K562 (cell line): ENCODE data around the gene GNG14. TPM values are rescaled to one million over a fixed set of nuclear protein-coding genes. Genes with fewer than 3 reads are reported as not detected.

Experiments used
- ATF7 ChIP-seq: fragments of 450-650 bp; IDR thresholded peaks from 2 replicates; pipeline ENCODE4 v1.7.1; 2014; ENCODE audit warnings: mild to moderate bottlenecking, moderate library complexity
- CXXC5 ChIP-seq: fragments of 250-450 bp; sonication (Bioruptor Pico); IDR thresholded peaks from 2 replicates; pipeline ENCODE4 v1.8.0; 2022; ENCODE audit warnings: inconsistent platforms, mild to moderate bottlenecking, moderate library complexity
- HDAC1 ChIP-seq, 2 experiments: fragments of 450-650 bp; IDR thresholded peaks; 2 replicates each; pipeline ENCODE4 v1.6.1; 2016 to 2017; ENCODE audit warnings: inconsistent platforms in 1 of 2, mild to moderate bottlenecking in 1 of 2, moderate library complexity in 1 of 2
- HDAC6 ChIP-seq: IDR thresholded peaks from 2 replicates; pipeline ENCODE4 v1.6.1; 2012; ENCODE audit warnings: low read depth, mild to moderate bottlenecking, control low read depth, inconsistent platforms, low read length, moderate library complexity
- KAT8 ChIP-seq: fragments of 450-650 bp; IDR thresholded peaks from 2 replicates; pipeline ENCODE4 v1.6.1; 2016; ENCODE audit warnings: low read depth, mild to moderate bottlenecking
- MEF2D ChIP-seq: conservative IDR thresholded peaks from 2 replicates; pipeline ENCODE4 v1.6.1; 2016; ENCODE audit warnings: low read depth, missing genetic modification characterization, missing compliant biosample characterization
- NELFE ChIP-seq: IDR thresholded peaks from 2 replicates; pipeline ENCODE4 v1.6.1; 2011; ENCODE audit warnings: mild to moderate bottlenecking; ENCODE audit not compliant: insufficient read depth, insufficient read length
- PHB2 ChIP-seq: fragments of 450-650 bp; IDR thresholded peaks from 2 replicates; pipeline ENCODE4 v1.6.1; 2017; ENCODE audit warnings: low read depth
- RBM25 ChIP-seq: fragments of 200-400 bp; formaldehyde crosslinking; IDR thresholded peaks from 2 replicates; pipeline ENCODE4 v1.6.1; 2018; ENCODE audit warnings: low read length, low read depth, moderate library complexity; ENCODE audit not compliant: severe bottlenecking
- SNIP1 ChIP-seq: fragments of 450-650 bp; IDR thresholded peaks from 2 replicates; pipeline ENCODE4 v1.7.1; 2017; ENCODE audit warnings: low read depth, mild to moderate bottlenecking
- TAF1 ChIP-seq: IDR thresholded peaks from 2 replicates; pipeline ENCODE4 v1.6.1; 2011; ENCODE audit warnings: mild to moderate bottlenecking, low read length, moderate library complexity; ENCODE audit not compliant: insufficient read depth, control insufficient read depth, severe bottlenecking; ENCODE audit errors: extremely low read depth
- U2AF1 ChIP-seq: fragments of 200-400 bp; formaldehyde crosslinking; optimal IDR thresholded peaks from 2 replicates; pipeline ENCODE3; 2017; ENCODE audit warnings: mild to moderate bottlenecking, low read depth, low read length, moderate library complexity
- YY1 ChIP-seq, 3 experiments: IDR thresholded peaks; 2 replicates each; pipeline ENCODE4 v1.6.1; 2011; ENCODE audit warnings: low read length in 2 of 3, mild to moderate bottlenecking in 2 of 3, moderate library complexity in 2 of 3, borderline replicate concordance in 1 of 3, control low read depth in 1 of 3, low read depth in 1 of 3; ENCODE audit not compliant: insufficient read depth in 3 of 3, insufficient replicate concordance in 2 of 3, control insufficient read depth in 1 of 3, insufficient read length in 1 of 3; ENCODE audit errors: extremely low read depth in 1 of 3
- ZFP36 ChIP-seq: fragments of 150-350 bp; IDR thresholded peaks from 2 replicates; pipeline ENCODE4 v1.6.1; 2018; ENCODE audit warnings: low read length, low read depth; ENCODE audit not compliant: partially characterized antibody
- ZNF165 ChIP-seq: fragments of 250-450 bp; sonication (Bioruptor Pico); IDR thresholded peaks from 2 replicates; pipeline ENCODE4 v1.4.0; 2020; ENCODE audit warnings: borderline replicate concordance
- ZNF263 ChIP-seq: sonication (generic); formaldehyde crosslinking; IDR thresholded peaks from 2 replicates; pipeline ENCODE4 v1.8.0; 2022; ENCODE audit warnings: mild to moderate bottlenecking, missing genetic modification reagents, borderline replicate concordance
- ZNF444 ChIP-seq: fragments of 250-450 bp; sonication (Bioruptor Pico); IDR thresholded peaks from 2 replicates; pipeline ENCODE4 v1.4.0; 2020; ENCODE audit warnings: mild to moderate bottlenecking, moderate library complexity
- polyA plus RNA-seq, 8 experiments: library from polyadenylated mRNA; depleted of rRNA in 4 of 8; stranded (reverse) in 5 of 8; unstranded in 3 of 8; fragments of >200 nt; fragmentation: Nextera tagmentation in 2 of 8; fragmentation: Illumina TruSeq in 1 of 8; extraction: Ambion mirVana in 2 of 8; extraction: Trizol in 1 of 8; gene quantifications; 2 replicates each; pipeline versions ENCODE4 v1.2.1 to v1.2.3, GENCODE V29; 2011 to 2014; ENCODE audit warnings: inconsistent platforms in 1 of 8, missing spikeins in 1 of 8
- total RNA-seq, 7 experiments: library from RNA; depleted of rRNA in 6 of 7; stranded (reverse); fragments of >200 nt in 6 of 7; fragmentation: Illumina TruSeq in 2 of 7; extraction: Trizol in 2 of 7; gene quantifications; 2 replicates each; pipeline versions ENCODE4 v1.2.1 to v1.2.3, GENCODE V29; 2011 to 2021; ENCODE audit warnings: low replicate concordance in 1 of 7
- TF ChIP-seq, protein P1 (sequence below): fragments of 250-450 bp; sonication (Bioruptor Pico); IDR thresholded peaks from 2 replicates; pipeline ENCODE4 v1.5.0; 2021; ENCODE audit warnings: mild to moderate bottlenecking, moderate library complexity
- TF ChIP-seq, protein P2 (sequence below): fragments of 200-800 bp; sonication (Bioruptor generic); IDR thresholded peaks from 2 replicates; pipeline ENCODE4 v1.6.1; 2017; ENCODE audit warnings: missing genetic modification characterization, missing compliant biosample characterization
- TF ChIP-seq, protein P3 (sequence below): conservative IDR thresholded peaks from 2 replicates; pipeline ENCODE4 v1.6.1; 2011; ENCODE audit warnings: low read depth, mild to moderate bottlenecking, low read length; ENCODE audit not compliant: control insufficient read depth

GNG14 gene
- total and polyA plus RNA-seq, 9 of the 15 experiments (the other 6 are each of a cell fraction or from before 2014, with no cell fraction given), result not detected

DNA sequence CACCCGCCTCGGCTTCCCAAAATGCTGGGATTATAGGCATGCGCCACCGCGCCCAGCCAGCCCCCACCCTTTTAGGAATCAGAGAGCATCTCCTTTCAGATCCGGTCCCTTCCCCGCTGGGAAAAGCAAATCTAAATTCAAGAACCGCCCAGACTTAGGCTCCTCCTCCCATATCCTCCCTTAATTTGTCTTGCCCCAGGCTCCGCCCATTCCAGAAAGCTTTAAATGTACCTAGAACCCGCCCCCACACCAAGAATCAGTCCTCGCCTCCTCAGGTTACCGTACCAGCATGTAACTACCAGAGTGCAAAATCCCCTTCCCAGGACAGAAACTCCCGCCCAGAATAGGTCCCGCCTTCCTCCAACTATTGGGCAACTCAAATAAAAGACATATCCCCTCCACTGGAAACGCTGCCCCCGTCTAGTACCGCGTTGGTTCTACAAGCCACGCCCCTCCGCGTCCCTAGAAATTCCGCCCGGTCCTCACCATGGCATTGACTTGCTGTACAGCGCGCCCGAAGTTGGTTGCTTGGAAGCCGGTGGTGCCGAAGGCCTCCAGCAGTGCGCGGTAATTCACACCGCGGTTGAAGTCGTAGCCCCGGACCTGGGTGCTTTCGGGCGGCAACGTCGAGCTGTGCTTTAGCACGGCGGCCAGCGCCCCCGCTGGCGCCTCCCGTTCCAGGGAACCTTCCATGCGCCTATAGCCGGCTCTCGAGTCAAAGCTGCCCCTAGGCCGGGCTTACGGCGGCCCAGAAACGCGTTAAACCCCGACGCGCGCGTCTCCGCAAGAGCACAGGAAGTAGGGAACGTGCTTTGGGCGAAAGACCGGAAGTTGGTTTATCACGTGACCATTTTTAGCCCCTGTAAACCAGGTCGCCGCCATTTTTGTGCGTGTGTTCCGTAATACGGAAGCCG lies 6.5 kb upstream of the GNG14 start, which contains the start of gene DHPS (continued):
- TF ChIP-seq, protein P1, sequence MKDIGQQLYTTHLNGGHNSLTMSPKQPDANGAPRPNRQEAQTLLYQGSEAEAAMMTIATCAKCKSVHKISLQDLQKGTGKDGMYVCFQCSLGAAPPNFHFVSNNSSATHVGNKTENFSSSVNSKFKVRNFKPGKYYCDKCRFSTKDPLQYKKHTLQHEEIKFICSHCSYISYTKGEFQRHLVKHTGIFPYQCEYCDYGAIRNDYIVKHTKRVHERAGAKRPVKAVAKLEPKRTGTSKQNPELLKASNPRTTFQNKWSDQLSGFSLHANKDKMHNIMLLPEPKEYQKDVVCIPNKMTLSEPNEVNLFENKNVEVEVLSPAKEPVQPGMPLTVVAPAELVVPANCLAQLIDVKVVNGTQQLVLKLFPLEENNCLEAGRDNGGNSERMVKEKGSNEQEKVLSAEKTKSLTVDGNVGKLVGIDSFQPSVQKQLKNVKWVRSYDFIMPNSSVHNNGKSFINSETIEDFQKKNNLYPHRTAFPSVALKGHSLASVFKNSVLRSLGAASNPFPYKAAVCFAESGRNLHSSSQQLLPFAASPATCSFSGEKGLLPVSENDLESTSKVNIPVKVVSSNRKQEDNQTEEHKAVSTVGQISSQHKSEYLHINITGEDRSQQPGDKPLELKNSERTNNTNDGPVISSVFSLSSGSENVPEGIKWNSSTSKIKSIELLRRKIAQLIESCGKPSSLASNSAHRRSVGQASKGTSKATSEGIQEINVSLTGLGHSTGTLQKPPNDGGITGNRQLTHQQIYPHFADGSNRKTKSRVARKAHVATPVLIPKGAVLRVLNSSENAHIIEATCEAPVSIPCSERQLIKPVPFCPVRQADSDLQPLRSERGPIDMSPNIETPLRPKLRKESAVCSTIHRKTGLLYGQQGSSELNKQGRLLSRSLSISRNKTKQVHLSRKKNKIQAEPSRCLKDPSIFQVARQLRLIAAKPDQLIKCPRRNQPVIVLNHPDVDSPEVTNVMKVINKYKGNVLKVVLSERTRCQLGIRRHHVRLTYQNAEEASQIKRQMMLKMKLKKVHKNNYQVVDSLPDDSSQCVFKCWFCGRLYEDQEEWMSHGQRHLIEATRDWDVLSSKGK (CRISPR knock-in tag), result no peak
- no peak for TF ChIP-seq ZNF165 (CRISPR knock-in tag)
- 0 out of 2 replicates have a peak, but pooled peaks have one; percentile 9 for TF ChIP-seq MEF2D (tag)
- TF ChIP-seq U2AF1, result no peak
- no peak for TF ChIP-seq HDAC6
- no peak for TF ChIP-seq RBM25
- peak; percentile 80 to 97 (median 95) for TF ChIP-seq YY1 (IDR thresholded peaks at IDR 0.05; ENCODE audit: borderline replicate concordance in 1 of 3, control insufficient read depth in 1 of 3, extremely low read depth in 1 of 3, insufficient read depth in 3 of 3, insufficient read length in 1 of 3, insufficient replicate concordance in 2 of 3, low read depth in 1 of 3, low read length in 2 of 3)
- no peak for TF ChIP-seq ZNF444
- TF ChIP-seq, protein P2, sequence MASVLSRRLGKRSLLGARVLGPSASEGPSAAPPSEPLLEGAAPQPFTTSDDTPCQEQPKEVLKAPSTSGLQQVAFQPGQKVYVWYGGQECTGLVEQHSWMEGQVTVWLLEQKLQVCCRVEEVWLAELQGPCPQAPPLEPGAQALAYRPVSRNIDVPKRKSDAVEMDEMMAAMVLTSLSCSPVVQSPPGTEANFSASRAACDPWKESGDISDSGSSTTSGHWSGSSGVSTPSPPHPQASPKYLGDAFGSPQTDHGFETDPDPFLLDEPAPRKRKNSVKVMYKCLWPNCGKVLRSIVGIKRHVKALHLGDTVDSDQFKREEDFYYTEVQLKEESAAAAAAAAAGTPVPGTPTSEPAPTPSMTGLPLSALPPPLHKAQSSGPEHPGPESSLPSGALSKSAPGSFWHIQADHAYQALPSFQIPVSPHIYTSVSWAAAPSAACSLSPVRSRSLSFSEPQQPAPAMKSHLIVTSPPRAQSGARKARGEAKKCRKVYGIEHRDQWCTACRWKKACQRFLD (CRISPR knock-in tag), result peak; percentile 89
- no peak for TF ChIP-seq NELFE
- TF ChIP-seq, protein P3, sequence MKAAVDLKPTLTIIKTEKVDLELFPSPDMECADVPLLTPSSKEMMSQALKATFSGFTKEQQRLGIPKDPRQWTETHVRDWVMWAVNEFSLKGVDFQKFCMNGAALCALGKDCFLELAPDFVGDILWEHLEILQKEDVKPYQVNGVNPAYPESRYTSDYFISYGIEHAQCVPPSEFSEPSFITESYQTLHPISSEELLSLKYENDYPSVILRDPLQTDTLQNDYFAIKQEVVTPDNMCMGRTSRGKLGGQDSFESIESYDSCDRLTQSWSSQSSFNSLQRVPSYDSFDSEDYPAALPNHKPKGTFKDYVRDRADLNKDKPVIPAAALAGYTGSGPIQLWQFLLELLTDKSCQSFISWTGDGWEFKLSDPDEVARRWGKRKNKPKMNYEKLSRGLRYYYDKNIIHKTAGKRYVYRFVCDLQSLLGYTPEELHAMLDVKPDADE, result peak; percentile 50; the same call in 1 of the 2 replicates
- peak; percentile 60; the same call in 1 of the 2 replicates for TF ChIP-seq ZNF263 (CRISPR knock-in tag)
- TF ChIP-seq HDAC1 (IDR thresholded peaks at IDR 0.05), result peak in 1 of 2 experiments; percentile 80; a peak in 2 of 4 replicates
- TF ChIP-seq KAT8, result no peak
- peak; percentile 91 for TF ChIP-seq CXXC5
- TF ChIP-seq ATF7, result peak; percentile 59
- TF ChIP-seq ZFP36, result no peak
- TF ChIP-seq SNIP1, result no peak
- TF ChIP-seq TAF1, result peak; percentile 76
- TF ChIP-seq PHB2, result no peak
